ENCODE measurements around the gene TSFM. TPM values are rescaled to one million over a fixed set of nuclear protein-coding genes. Genes with fewer than 3 reads are reported as not detected.
A peak's percentile ranks its signal among the peaks of the same experiment; 100 is the strongest.

The TSFM gene
- total RNA-seq (2021) (48.6 to 49.5 TPM (median 48.7 TPM) in 3 replicates), Bru-seq, nascent RNA (percentile 75 among the genes with signal in this experiment)
- long read RNA-seq, experiment 1, transcript TSFM-204 (6 exons, 2,192 nt), result major isoform, 76 of 99 reads
- long read RNA-seq, experiment 1, partial matches to known transcripts, result 6 of 99 reads
- long read RNA-seq, experiment 1, other reads (novel, unspliced or antisense), result 11 of 99 reads
- long read RNA-seq, experiment 2, transcript TSFM-204 (6 exons, 2,192 nt), result major isoform, 40 of 60 reads
- long read RNA-seq, experiment 2, partial matches to known transcripts, result 8 of 60 reads
- long read RNA-seq, experiment 2, other reads (novel, unspliced or antisense), result 10 of 60 reads
- long read RNA-seq, experiment 3, transcript TSFM-205 (6 exons, 689 nt), result minor isoform, 7 of 280 reads
- long read RNA-seq, experiment 3, transcript TSFM-204 (6 exons, 2,192 nt), result major isoform, 252 of 280 reads
- long read RNA-seq, experiment 3, partial matches to known transcripts, result 5 of 280 reads
- long read RNA-seq, experiment 3, other reads (novel, unspliced or antisense), result 14 of 280 reads

- Mint-ChIP-seq H3K9me3 (no peaks in the 10 kb centered on the region), H3K36me3 (peaks cover 28% of the 10 kb centered on the region), H3K27ac (peak within 1 kb of the TSS; percentile 97), H3K4me3 (peak within 1 kb of the TSS; percentile 100), H3K4me1 (peaks cover 4% of the 10 kb centered on the region; the same call in 1 of the 2 replicates), H3K27me3 (ENCODE audit: low read depth) (no peaks in the 10 kb centered on the region)
- CTCF ChIA-PET, result interaction anchor here (0.6 to 2.8 kb wide), 17 partner anchors 11 to 200 kb away, joined by 3 to 17 read pairs (median 4); partner anchors contain the start of genes CYP27B1, EEF1AKMT3 and METTL1
- POLR2A ChIA-PET, result interaction anchor here (0.7 to 1.0 kb wide), 3 partner anchors 16 to 54 kb away, joined by 3 to 4 read pairs (median 4); partner anchors contain the start of gene CYP27B1
- peak; percentile 96 for DNase-seq (ENCODE audit: low spot score)
- peak; percentile 91 for ATAC-seq
- peak; percentile 86 for TF ChIP-seq TEAD1 (CRISPR knock-in tag; IDR thresholded peaks at IDR 0.05)
- TF ChIP-seq CTCF (IDR thresholded peaks at IDR 0.05), result peak; percentile 77
- TF ChIP-seq PRDM15 (CRISPR knock-in tag; IDR thresholded peaks at IDR 0.05), result 0 out of 2 replicates have a peak, but pooled peaks have one; percentile 26
- peak; percentile 76; the same call in 1 of the 2 replicates for TF ChIP-seq FOXP4 (CRISPR knock-in tag; IDR thresholded peaks at IDR 0.05)
- TF ChIP-seq JUN (CRISPR knock-in tag; IDR thresholded peaks at IDR 0.05), result peak; percentile 55; the same call in 1 of the 2 replicates
- peak; percentile 94 for TF ChIP-seq ETV6 (CRISPR knock-in tag; IDR thresholded peaks at IDR 0.05)
- 0 out of 2 replicates have a peak, but pooled peaks have one; percentile 46 for TF ChIP-seq TEAD4 (CRISPR knock-in tag; IDR thresholded peaks at IDR 0.05)
- no peak for TF ChIP-seq GTF2I (CRISPR knock-in tag; conservative IDR thresholded peaks at IDR 0.05)
- TF ChIP-seq GABPB1 (CRISPR knock-in tag; IDR thresholded peaks at IDR 0.05), result peak; percentile 90
- no peak for TF ChIP-seq TCF7 (CRISPR knock-in tag; IDR thresholded peaks at IDR 0.05; ENCODE audit: low read depth)
- peak; percentile 89 for TF ChIP-seq SP1 (CRISPR knock-in tag; conservative IDR thresholded peaks at IDR 0.05)
- 0 out of 2 replicates have a peak, but pooled peaks have one; percentile 24 for TF ChIP-seq PREB (CRISPR knock-in tag; IDR thresholded peaks at IDR 0.05; ENCODE audit: borderline replicate concordance)
- TF ChIP-seq NR3C1 (CRISPR knock-in tag; conservative IDR thresholded peaks at IDR 0.05; ENCODE audit: low read depth), result no peak
- peak; percentile 83 for TF ChIP-seq MAX (CRISPR knock-in tag; IDR thresholded peaks at IDR 0.05)
- TF ChIP-seq USF1 (CRISPR knock-in tag; IDR thresholded peaks at IDR 0.05), result peak; percentile 41; the same call in 1 of the 2 replicates
- TF ChIP-seq MYBL2 (CRISPR knock-in tag; IDR thresholded peaks at IDR 0.05), result peak; percentile 72; the same call in 1 of the 2 replicates
- TF ChIP-seq HMGXB4 (CRISPR knock-in tag; IDR thresholded peaks at IDR 0.05), result peak; percentile 63; the same call in 1 of the 2 replicates
- peak; percentile 81 for TF ChIP-seq FOXP1 (CRISPR knock-in tag; IDR thresholded peaks at IDR 0.05; ENCODE audit: borderline replicate concordance)
Observed at GRCh38 chr12:57782608-57783465, at the start of gene TSFM. TSFM (plus strand) TSS chr12:57782787; CDS start chr12:57782802, 15 bp downstream.
